Measurements from ENCODE around the gene IL6R.

IL6R gene

DNA sequence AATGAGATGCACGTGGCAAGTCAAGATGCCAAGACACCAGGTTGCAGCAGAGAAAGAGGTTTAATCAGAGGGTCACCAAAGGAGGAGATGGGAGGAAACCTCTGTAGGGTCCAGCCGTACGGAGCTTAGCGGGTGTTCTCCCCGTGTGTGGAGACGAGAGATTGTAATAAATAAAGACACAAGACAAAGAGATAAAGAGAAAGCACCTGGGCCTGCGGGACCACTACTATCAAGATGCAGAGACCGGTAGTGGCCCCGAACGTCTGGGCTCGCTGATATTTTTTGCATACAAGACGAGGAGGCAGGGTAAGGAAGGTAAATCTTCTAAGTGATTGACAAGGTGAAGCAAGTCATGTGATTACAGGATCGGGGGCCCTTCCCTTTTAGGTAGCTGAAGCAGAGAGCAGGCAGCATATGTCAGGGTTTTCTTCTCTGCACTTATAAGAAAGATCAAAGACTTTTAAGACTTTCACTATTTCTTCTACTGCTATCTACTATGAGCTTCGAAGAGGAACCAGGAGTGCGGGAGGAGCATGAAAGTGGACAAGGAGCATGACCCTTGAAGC, 55.6 kb downstream of the IL6R start:
- TF ChIP-seq, protein P1, sequence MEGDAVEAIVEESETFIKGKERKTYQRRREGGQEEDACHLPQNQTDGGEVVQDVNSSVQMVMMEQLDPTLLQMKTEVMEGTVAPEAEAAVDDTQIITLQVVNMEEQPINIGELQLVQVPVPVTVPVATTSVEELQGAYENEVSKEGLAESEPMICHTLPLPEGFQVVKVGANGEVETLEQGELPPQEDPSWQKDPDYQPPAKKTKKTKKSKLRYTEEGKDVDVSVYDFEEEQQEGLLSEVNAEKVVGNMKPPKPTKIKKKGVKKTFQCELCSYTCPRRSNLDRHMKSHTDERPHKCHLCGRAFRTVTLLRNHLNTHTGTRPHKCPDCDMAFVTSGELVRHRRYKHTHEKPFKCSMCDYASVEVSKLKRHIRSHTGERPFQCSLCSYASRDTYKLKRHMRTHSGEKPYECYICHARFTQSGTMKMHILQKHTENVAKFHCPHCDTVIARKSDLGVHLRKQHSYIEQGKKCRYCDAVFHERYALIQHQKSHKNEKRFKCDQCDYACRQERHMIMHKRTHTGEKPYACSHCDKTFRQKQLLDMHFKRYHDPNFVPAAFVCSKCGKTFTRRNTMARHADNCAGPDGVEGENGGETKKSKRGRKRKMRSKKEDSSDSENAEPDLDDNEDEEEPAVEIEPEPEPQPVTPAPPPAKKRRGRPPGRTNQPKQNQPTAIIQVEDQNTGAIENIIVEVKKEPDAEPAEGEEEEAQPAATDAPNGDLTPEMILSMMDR (IDR thresholded peaks at IDR 0.05; ENCODE audit: control insufficient read depth, insufficient read depth, low read depth, low read length, missing control alignments): no peak
- DNase-seq (ENCODE audit: low read depth): no peak
- H3K4me3 ChIP-seq (ENCODE audit: control insufficient read depth, low read depth, low read length): no peak overlapping the region

DNA sequence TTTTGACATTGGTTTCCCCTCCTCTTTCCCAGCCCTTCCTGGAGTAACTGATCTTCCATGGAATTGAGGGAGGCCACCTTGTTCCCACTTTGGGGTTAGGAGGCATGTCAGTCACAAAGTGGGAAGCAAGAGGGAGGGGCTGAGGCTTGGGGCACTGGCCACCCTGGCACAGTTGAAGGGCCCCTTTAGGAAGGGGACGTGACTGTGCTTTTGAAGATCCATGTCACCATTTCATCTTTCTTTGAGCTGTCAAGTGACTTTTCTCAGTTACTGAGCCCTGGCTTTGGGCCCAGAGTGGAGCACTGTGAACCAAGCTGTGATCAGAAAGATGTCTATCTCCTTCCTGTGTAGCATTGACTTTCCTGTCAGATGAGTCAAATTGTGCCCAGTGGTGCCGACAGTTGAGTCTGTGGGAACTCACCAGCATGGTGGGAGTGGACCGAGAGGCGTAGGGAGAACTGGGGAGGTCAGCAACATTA, 58.4 kb downstream of the IL6R start:
- TF ChIP-seq, protein P1 (IDR thresholded peaks at IDR 0.05; ENCODE audit: control insufficient read depth, insufficient read depth, low read depth, low read length, missing control alignments): no peak
- DNase-seq (ENCODE audit: low read depth): no peak
- no peak overlapping the region for H3K4me3 ChIP-seq (ENCODE audit: control insufficient read depth, low read depth, low read length)

DNA sequence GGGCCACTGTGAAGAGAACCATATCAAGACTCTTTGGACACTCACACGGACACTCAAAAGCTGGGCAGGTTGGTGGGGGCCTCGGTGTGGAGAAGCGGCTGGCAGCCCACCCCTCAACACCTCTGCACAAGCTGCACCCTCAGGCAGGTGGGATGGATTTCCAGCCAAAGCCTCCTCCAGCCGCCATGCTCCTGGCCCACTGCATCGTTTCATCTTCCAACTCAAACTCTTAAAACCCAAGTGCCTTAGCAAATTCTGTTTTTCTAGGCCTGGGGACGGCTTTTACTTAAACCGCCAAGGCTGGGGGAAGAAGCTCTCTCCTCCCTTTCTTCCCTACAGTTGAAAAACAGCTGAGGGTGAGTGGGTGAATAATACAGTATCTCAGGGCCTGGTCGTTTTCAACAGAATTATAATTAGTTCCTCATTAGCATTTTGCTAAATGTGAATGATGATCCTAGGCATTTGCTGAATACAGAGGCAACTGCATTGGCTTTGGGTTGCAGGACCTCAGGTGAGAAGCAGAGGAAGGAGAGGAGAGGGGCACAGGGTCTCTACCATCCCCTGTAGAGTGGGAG, 60.6 kb downstream of the IL6R start:
- TF ChIP-seq, protein P1 (IDR thresholded peaks at IDR 0.05; ENCODE audit: control insufficient read depth, insufficient read depth, low read depth, low read length, missing control alignments): no peak
- no peak overlapping the region for H3K4me3 ChIP-seq (ENCODE audit: control insufficient read depth, low read depth, low read length)
- no peak for DNase-seq (ENCODE audit: low read depth)

DNA sequence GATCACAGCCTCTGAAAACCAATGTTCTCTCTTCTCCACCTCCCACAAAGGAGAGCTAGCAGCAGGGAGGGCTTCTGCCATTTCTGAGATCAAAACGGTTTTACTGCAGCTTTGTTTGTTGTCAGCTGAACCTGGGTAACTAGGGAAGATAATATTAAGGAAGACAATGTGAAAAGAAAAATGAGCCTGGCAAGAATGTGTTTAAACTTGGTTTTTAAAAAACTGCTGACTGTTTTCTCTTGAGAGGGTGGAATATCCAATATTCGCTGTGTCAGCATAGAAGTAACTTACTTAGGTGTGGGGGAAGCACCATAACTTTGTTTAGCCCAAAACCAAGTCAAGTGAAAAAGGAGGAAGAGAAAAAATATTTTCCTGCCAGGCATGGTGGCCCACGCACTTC, 61.1 kb downstream of the IL6R start:
- TF ChIP-seq, protein P1 (IDR thresholded peaks at IDR 0.05; ENCODE audit: control insufficient read depth, insufficient read depth, low read depth, low read length, missing control alignments): no peak
- no peak for DNase-seq (ENCODE audit: low read depth)
- H3K4me3 ChIP-seq (ENCODE audit: control insufficient read depth, low read depth, low read length): no peak overlapping the region

DNA sequence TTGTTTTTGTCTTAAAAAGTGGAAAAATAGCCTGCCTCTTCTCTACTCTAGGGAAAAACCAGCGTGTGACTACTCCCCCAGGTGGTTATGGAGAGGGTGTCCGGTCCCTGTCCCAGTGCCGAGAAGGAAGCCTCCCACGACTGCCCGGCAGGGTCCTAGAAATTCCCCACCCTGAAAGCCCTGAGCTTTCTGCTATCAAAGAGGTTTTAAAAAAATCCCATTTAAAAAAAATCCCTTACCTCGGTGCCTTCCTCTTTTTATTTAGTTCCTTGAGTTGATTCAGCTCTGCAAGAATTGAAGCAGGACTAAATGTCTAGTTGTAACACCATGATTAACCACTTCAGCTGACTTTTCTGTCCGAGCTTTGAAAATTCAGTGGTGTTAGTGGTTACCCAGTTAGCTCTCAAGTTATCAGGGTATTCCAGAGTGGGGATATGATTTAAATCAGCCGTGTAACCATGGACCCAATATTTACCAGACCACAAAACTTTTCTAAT, 61.8 kb downstream of the IL6R start:
- TF ChIP-seq, protein P1 (IDR thresholded peaks at IDR 0.05; ENCODE audit: control insufficient read depth, insufficient read depth, low read depth, low read length, missing control alignments): peak; percentile 52
- no peak overlapping the region for H3K4me3 ChIP-seq (ENCODE audit: control insufficient read depth, low read depth, low read length)
- DNase-seq (ENCODE audit: low read depth): no peak

DNA sequence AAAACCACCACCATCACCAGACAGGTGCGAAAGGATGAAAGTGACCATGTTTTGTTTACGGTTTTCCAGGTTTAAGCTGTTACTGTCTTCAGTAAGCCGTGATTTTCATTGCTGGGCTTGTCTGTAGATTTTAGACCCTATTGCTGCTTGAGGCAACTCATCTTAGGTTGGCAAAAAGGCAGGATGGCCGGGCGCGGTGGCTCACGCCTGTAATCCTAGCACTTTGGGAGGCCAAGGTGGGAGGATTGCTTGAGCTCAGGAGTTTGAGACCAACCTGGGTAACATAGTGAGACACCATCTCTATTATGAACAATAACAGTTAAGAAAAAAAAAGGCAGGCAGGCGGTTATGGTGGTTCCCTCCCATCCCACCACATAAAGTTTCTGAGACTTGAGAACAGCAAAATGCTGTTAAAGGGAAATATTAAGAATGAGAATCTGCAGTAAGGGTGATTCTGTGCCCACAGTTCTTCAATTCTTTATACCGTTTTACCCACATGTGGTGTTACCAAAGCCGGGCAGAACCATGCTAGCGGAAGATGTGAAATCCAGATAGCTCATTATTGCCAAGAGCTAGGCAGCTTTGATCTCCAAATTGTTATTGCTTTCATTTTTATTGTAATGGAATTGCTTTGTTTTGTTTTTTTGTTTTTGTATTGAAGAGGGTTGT, 62.4 kb downstream of the IL6R start:
- DNase-seq (ENCODE audit: low read depth): no peak
- TF ChIP-seq, protein P1 (IDR thresholded peaks at IDR 0.05; ENCODE audit: control insufficient read depth, insufficient read depth, low read depth, low read length, missing control alignments): no peak
- H3K4me3 ChIP-seq (ENCODE audit: control insufficient read depth, low read depth, low read length): no peak overlapping the region
